SU-DHL-6 (cell line): ENCODE data around the gene EFEMP1.

Experiments used
- H2AFZ ChIP-seq: fragments of 200-600 bp; sonication (generic); 2 replicates; pipeline ENCODE4 v1.6.1; 2014; ENCODE audit warnings: low read depth, mild to moderate bottlenecking, moderate library complexity, mixed read lengths, antibody characterized with exemption, low read length; ENCODE audit not compliant: severe bottlenecking
- H3F3A ChIP-seq: fragments of 200-600 bp; shearing (Covaris generic); 2 replicates; pipeline ENCODE4 v1.6.0; 2016; ENCODE audit warnings: antibody characterized with exemption, mild to moderate bottlenecking; ENCODE audit not compliant: insufficient read depth
- H3K27ac ChIP-seq: fragments of 200-600 bp; sonication (generic); 2 replicates; pipeline ENCODE4 v1.5.1; 2016; ENCODE audit warnings: low read depth, mild to moderate bottlenecking, low read length, moderate library complexity, mixed read lengths
- H3K27me3 ChIP-seq: fragments of 200-600 bp; sonication (generic), shearing (Covaris generic); 2 replicates; pipeline ENCODE4 v1.6.0; 2014; ENCODE audit warnings: mild to moderate bottlenecking, low read length
- H3K36me3 ChIP-seq: fragments of 200-600 bp; sonication (generic); 2 replicates; pipeline ENCODE4 v1.6.1; 2014; ENCODE audit warnings: mild to moderate bottlenecking, low read length, mixed read lengths
- H3K4me2 ChIP-seq: fragments of 300-600, 200-600 bp; shearing (Covaris generic), sonication (generic); 2 replicates; pipeline ENCODE4 v1.6.0; 2014; ENCODE audit warnings: low read length, low read depth, mild to moderate bottlenecking; ENCODE audit not compliant: poor library complexity, severe bottlenecking
- H3K4me3 ChIP-seq: fragments of 200-600 bp; sonication (generic); 2 replicates; pipeline ENCODE4 v1.5.1; 2014; ENCODE audit warnings: antibody characterized with exemption, low read length, mild to moderate bottlenecking, mixed read lengths; ENCODE audit not compliant: insufficient read depth, poor library complexity, severe bottlenecking
- H3K79me2 ChIP-seq: fragments of 200-600 bp; sonication (generic); 2 replicates; pipeline ENCODE4 v1.6.1; 2014; ENCODE audit warnings: mild to moderate bottlenecking, low read length, moderate library complexity; ENCODE audit not compliant: insufficient read depth
- H3K9ac ChIP-seq: fragments of 200-600 bp; sonication (generic); 2 replicates; pipeline ENCODE4 v1.7.0; 2014; ENCODE audit warnings: mild to moderate bottlenecking, low read length
- H3K9me2 ChIP-seq: fragments of 200-600 bp; sonication (generic); replicated peaks from 2 replicates; pipeline ENCODE4 v1.6.1; 2014; ENCODE audit warnings: low read length; ENCODE audit not compliant: insufficient read depth
- H3K9me3 ChIP-seq: fragments of 200-600 bp; sonication (generic); 2 replicates; pipeline ENCODE4 v1.6.1; 2014; ENCODE audit warnings: low read length, mixed read lengths; ENCODE audit not compliant: insufficient read depth
- H4K20me1 ChIP-seq: fragments of 200-600 bp; sonication (generic); 2 replicates; pipeline ENCODE4 v1.6.1; 2014; ENCODE audit warnings: low read depth, mild to moderate bottlenecking, antibody characterized with exemption, low read length, moderate library complexity, mixed read lengths
- CTCF ChIP-seq: fragments of 200-600 bp; sonication (generic); IDR thresholded peaks from one replicate; pipeline ENCODE4 v1.5.1; 2017; ENCODE audit warnings: antibody characterized with exemption, mild to moderate bottlenecking, low read length, moderate library complexity; ENCODE audit not compliant: insufficient read depth, poor library complexity, severe bottlenecking
- EZH2phosphoT487 ChIP-seq: fragments of 200-600 bp; sonication (generic), shearing (Covaris generic); conservative IDR thresholded peaks from 2 replicates; pipeline ENCODE4 v1.6.1; 2018; ENCODE audit warnings: mild to moderate bottlenecking, antibody characterized with exemption, low read length, moderate library complexity, mixed read lengths

EFEMP1 gene

GRCh38 chr2:55898386-55899040 lies 25.1 kb downstream of the EFEMP1 start:
- H3F3A ChIP-seq, result no peaks in the 10 kb centered on the region
- TF ChIP-seq EZH2phosphoT487 (no peak), CTCF (no peak)
- no peaks in the 10 kb centered on the region for H4K20me1 ChIP-seq

GRCh38 chr2:55896633-55897032 lies 26.9 kb downstream of the EFEMP1 start:
- no peaks in the 10 kb centered on the region for H3K79me2 ChIP-seq
- no peaks in the 10 kb centered on the region for H3F3A ChIP-seq
- no peak overlapping the region for H3K4me2 ChIP-seq
- no peak overlapping the region for H3K4me3 ChIP-seq
- TF ChIP-seq CTCF (no peak), EZH2phosphoT487 (no peak)
- H3K27ac ChIP-seq, result no peak overlapping the region
- H3K9me2 ChIP-seq, result no peaks in the 10 kb centered on the region
- H3K27me3 ChIP-seq, result no peaks in the 10 kb centered on the region
- H2AFZ ChIP-seq, result no peak overlapping the region
- no peaks in the 10 kb centered on the region for H3K9me3 ChIP-seq
- no peak overlapping the region for H3K9ac ChIP-seq
- no peaks in the 10 kb centered on the region for H4K20me1 ChIP-seq
- H3K36me3 ChIP-seq, result no peaks in the 10 kb centered on the region

More at GRCh38 chr2:55898386-55899040, 25.1 kb downstream of the EFEMP1 start:
- Histone ChIP-seq H3K4me3 (no peak overlapping the region), H3K79me2 (no peaks in the 10 kb centered on the region), H3K36me3 (no peaks in the 10 kb centered on the region), H3K9ac (no peak overlapping the region), H3K9me3 (no peaks in the 10 kb centered on the region), H3K27ac (no peak overlapping the region), H3K27me3 (no peaks in the 10 kb centered on the region), H3K9me2 (no peaks in the 10 kb centered on the region), H2AFZ (no peak overlapping the region), H3K4me2 (no peak overlapping the region)

GRCh38 chr2:55894720-55895119 lies 28.9 kb downstream of the EFEMP1 start:
- no peak overlapping the region for H3K4me3 ChIP-seq

GRCh38 chr2:55891671-55892094 lies 31.9 kb downstream of the EFEMP1 start:
- no peak for TF ChIP-seq CTCF
- no peak for TF ChIP-seq EZH2phosphoT487
- Histone ChIP-seq H3F3A (no peaks in the 10 kb centered on the region), H3K9ac (no peak overlapping the region)

More at GRCh38 chr2:55894720-55895119, 28.9 kb downstream of the EFEMP1 start:
- H3K36me3 ChIP-seq, result no peaks in the 10 kb centered on the region
- no peak overlapping the region for H3K27ac ChIP-seq
- H4K20me1 ChIP-seq, result no peaks in the 10 kb centered on the region
- no peaks in the 10 kb centered on the region for H3K9me2 ChIP-seq
- no peaks in the 10 kb centered on the region for H3K79me2 ChIP-seq
- no peaks in the 10 kb centered on the region for H3K27me3 ChIP-seq
- H3K9me3 ChIP-seq, result no peaks in the 10 kb centered on the region
- no peak overlapping the region for H3K9ac ChIP-seq
- H3F3A ChIP-seq, result no peaks in the 10 kb centered on the region
- no peak overlapping the region for H2AFZ ChIP-seq
- no peak for TF ChIP-seq EZH2phosphoT487
- H3K4me2 ChIP-seq, result no peak overlapping the region

More at GRCh38 chr2:55891671-55892094, 31.9 kb downstream of the EFEMP1 start:
- H3K36me3 ChIP-seq, result no peaks in the 10 kb centered on the region
- no peak overlapping the region for H3K27ac ChIP-seq
- no peaks in the 10 kb centered on the region for H3K79me2 ChIP-seq
- H3K27me3 ChIP-seq, result no peaks in the 10 kb centered on the region
- H3K4me3 ChIP-seq, result no peak overlapping the region
- no peak overlapping the region for H3K4me2 ChIP-seq
- H3K9me3 ChIP-seq, result no peaks in the 10 kb centered on the region
- no peak overlapping the region for H2AFZ ChIP-seq
- no peaks in the 10 kb centered on the region for H3K9me2 ChIP-seq
- H4K20me1 ChIP-seq, result no peaks in the 10 kb centered on the region
